ENCODE measurements around the gene C2CD3. TPM values are rescaled to one million over a fixed set of nuclear protein-coding genes. Genes with fewer than 3 reads are reported as not detected.

Gene C2CD3
- total RNA-seq, 1 donor from 2014 or later: 12.2 TPM

DNA sequence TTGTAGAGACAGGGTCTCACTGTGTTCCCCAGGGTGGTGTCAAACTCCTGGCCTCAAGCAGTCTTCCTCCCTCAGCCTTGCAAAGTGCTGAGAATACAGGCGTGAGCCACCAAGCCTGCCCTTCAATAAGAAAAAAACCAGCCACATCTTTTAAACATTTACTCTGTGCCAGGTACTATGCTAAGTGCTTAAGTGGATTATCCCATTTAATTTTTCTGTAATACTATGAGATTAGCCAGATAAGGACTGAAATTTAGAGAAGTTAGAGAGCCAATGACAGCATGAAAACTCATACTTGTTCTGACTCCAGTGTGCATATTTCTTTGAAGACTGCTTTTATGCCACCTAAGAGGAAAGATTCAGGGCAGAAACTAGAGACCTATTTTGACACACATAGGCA lies 35.9 kb upstream of the C2CD3 start:
- no peak for TF ChIP-seq CTCF (IDR thresholded peaks at IDR 0.05; ENCODE audit: insufficient read depth, low read length, poor library complexity, severe bottlenecking)
- no peak for DNase-seq (ENCODE audit: low read depth)
- H3K27me3 ChIP-seq (ENCODE audit: control insufficient read depth, insufficient read depth, low read length): no peaks in the 10 kb centered on the region
- H3K4me3 ChIP-seq (ENCODE audit: low read depth, low read length): no peak overlapping the region
- H3K36me3 ChIP-seq (ENCODE audit: control insufficient read depth, insufficient read depth, low read length): no peaks in the 10 kb centered on the region

DNA sequence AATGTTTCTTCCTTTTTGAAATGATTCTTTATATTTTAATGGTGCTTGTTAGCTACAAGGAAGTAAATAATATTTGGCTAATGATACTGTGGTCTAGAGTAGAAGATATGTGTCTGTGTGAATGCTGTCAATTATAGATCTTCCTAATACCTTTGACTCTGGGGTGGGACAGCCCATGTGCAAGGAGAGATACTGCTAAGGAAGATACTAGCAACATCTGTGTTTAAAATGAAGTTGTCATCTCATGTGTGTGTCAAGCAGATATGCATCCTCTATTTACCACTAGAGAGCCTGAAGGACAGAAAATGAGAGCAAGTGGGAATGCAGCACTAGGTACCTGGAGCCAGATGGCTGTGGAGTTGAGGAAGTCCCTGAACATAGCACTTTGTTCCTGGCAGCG lies 34.4 kb upstream of the C2CD3 start:
- no peak overlapping the region for H3K4me3 ChIP-seq (ENCODE audit: low read depth, low read length)
- no peak for DNase-seq (ENCODE audit: low read depth)
- H3K27me3 ChIP-seq (ENCODE audit: control insufficient read depth, insufficient read depth, low read length): no peaks in the 10 kb centered on the region
- no peaks in the 10 kb centered on the region for H3K36me3 ChIP-seq (ENCODE audit: control insufficient read depth, insufficient read depth, low read length)
- TF ChIP-seq CTCF (IDR thresholded peaks at IDR 0.05; ENCODE audit: insufficient read depth, low read length, poor library complexity, severe bottlenecking): no peak

- no peaks in the 10 kb centered on the region for H3K27me3 ChIP-seq (ENCODE audit: control insufficient read depth, insufficient read depth, low read length)
- no peak for DNase-seq (ENCODE audit: low read depth)
- no peaks in the 10 kb centered on the region for H3K36me3 ChIP-seq (ENCODE audit: control insufficient read depth, insufficient read depth, low read length)
- TF ChIP-seq CTCF (IDR thresholded peaks at IDR 0.05; ENCODE audit: insufficient read depth, low read length, poor library complexity, severe bottlenecking): no peak
- H3K4me3 ChIP-seq (ENCODE audit: low read depth, low read length): no peak overlapping the region
These were observed 33.9 kb upstream of the C2CD3 start for GRCh38 chr11:74204701-74205100.

GRCh38 chr11:74203966-74204365 lies 33.2 kb upstream of the C2CD3 start:
- DNase-seq (ENCODE audit: low read depth): no peak
- Histone ChIP-seq H3K36me3 (ENCODE audit: control insufficient read depth, insufficient read depth, low read length) (no peaks in the 10 kb centered on the region), H3K4me3 (ENCODE audit: low read depth, low read length) (no peak overlapping the region), H3K27me3 (ENCODE audit: control insufficient read depth, insufficient read depth, low read length) (no peaks in the 10 kb centered on the region)
- no peak for TF ChIP-seq CTCF (IDR thresholded peaks at IDR 0.05; ENCODE audit: insufficient read depth, low read length, poor library complexity, severe bottlenecking)

GRCh38 chr11:74196781-74197486 lies 26.1 kb upstream of the C2CD3 start:
- no peaks in the 10 kb centered on the region for H3K27me3 ChIP-seq (ENCODE audit: control insufficient read depth, insufficient read depth, low read length)
- no peak for DNase-seq (ENCODE audit: low read depth)
- no peak for TF ChIP-seq CTCF (IDR thresholded peaks at IDR 0.05; ENCODE audit: insufficient read depth, low read length, poor library complexity, severe bottlenecking)
- H3K36me3 ChIP-seq (ENCODE audit: control insufficient read depth, insufficient read depth, low read length): no peaks in the 10 kb centered on the region
- H3K4me3 ChIP-seq (ENCODE audit: low read depth, low read length): no peak overlapping the region

DNA sequence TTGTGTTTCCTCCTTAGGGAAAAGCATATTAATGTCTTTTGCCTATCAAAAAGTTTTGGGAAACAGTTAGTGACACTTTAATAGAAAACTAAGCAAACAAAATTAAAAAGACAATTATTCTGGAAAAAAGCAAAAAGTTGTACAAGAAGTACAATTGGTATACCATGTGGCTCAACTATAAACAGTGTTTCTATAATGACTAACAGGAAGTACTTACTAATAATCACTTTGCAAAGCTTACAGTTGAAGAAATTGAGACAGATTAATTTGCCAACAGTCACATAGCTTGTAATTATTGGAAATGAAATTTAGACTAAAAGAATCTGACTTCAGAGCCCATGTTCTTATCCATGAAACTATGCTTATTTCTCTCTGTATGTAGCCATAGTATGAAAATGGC lies 25.0 kb upstream of the C2CD3 start:
- H3K36me3 ChIP-seq (ENCODE audit: control insufficient read depth, insufficient read depth, low read length): no peaks in the 10 kb centered on the region
- no peaks in the 10 kb centered on the region for H3K27me3 ChIP-seq (ENCODE audit: control insufficient read depth, insufficient read depth, low read length)
- no peak for TF ChIP-seq CTCF (IDR thresholded peaks at IDR 0.05; ENCODE audit: insufficient read depth, low read length, poor library complexity, severe bottlenecking)
- no peak overlapping the region for H3K4me3 ChIP-seq (ENCODE audit: low read depth, low read length)
- no peak for DNase-seq (ENCODE audit: low read depth)
